GM18870 (cell line): ENCODE results near the gene PPP1R3F.
"Not testable (repeated sequence)": the region's sequence is repeated elsewhere in the genome, so short reads cannot be mapped to it uniquely, and the experiment has no call there.

Experiments
- ATAC-seq: cut with Tn5 transposase; IDR thresholded peaks from one replicate; pipeline ENCODE4 v1.9.1; 2021; ENCODE audit warnings: moderate library complexity; ENCODE audit not compliant: unreplicated experiment

Gene PPP1R3F

DNA sequence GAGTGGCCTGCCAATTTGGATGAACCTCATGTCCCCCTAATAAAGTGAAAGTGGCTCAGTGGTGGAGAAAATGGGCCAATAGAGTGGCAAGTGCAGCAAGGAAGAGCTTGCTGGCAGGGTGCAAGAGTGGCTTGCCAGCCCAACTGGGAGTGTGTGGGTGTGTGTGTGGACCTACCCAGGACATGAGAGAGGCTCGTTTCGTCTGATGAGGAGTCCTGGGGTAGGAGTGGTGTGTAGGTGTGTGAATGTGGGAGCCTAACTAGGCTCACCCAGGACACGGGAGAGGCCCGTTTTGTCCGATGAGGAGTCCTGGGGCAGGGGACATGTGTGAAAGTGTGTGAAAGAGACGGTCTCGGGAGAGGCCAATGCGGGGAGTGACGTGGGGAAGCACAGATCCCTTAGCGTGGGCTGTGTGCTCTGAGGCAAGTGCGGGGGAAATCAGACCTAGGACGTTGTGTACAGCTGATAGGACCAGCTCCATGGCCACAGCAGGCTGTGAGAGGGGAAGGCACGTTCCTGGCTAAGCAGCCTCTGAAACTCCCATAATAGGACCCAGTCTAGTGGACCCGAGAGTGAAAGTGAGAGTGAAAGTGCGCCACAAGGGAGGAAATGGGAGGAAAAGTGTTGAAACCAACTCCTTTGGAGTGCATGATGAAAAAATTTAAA is 39.1 kb downstream of the PPP1R3F start:
- ATAC-seq, result no peak

DNA sequence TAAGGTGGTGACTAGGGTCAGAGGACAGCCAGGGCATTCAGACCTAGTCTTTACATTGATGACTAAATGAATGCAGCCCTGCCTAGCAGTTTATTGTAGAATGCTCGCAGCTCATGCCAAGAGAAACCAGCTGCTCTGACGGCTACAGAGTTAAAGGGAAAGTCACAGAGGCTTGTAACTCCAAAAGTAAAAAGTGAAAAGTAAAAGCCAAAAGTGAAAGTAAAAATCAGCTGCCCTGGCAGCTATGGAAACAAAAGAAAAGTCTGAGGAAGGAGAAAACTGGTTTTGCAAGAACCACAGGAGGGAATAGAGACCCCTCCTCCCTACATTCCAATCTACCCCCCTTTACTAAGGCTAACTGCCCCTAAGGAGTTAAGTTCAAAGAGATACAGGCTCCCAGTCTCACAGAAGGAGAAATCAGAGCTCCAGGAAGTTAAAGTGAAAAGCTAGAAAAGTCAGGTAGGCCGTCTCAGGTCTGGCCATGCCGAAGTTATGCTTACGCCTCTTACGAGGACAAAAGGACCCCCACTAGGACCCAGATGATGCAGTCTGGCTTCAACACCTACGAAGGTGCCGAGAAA is 39.9 kb downstream of the PPP1R3F start:
- no peak for ATAC-seq

DNA sequence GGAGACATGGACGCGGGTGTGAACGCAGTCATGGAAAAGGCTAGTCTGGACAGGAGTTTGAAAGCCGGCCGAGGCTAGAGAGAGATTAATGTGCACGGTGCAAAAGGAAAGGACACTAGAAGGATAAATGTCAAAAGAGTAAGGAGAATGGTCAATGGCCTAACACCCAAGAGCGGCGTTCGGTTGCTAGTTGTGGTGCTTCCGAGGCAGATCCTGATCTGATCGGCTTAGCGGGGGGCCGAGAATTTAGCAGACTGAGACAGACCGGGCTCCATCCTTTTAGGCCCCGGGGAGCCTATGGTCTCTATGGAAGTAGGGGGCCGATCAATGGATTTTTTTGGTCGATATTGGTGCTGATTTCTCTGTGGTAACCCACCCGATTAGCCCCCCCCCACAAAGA is 40.8 kb downstream of the PPP1R3F start:
- ATAC-seq, result no peak

DNA sequence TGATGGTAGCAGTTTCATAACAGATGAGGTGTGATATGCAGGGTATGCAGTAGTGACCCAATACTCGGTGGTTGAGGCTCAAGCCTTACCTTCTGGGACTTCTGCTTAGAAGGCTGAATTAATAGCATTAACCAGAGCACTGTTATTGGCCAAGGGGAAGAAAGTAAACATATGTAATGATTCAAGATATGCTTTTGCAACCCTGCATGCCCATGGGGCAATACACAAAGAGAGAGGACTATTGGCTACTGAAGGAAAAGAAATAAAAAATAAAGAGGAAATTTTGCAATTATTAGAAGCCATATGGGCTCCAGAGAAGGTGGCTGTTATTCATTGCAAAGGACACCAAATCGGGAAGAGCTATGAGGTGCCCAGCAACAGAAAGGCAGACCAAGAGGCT is 42.6 kb downstream of the PPP1R3F start:
- no peak for ATAC-seq

DNA sequence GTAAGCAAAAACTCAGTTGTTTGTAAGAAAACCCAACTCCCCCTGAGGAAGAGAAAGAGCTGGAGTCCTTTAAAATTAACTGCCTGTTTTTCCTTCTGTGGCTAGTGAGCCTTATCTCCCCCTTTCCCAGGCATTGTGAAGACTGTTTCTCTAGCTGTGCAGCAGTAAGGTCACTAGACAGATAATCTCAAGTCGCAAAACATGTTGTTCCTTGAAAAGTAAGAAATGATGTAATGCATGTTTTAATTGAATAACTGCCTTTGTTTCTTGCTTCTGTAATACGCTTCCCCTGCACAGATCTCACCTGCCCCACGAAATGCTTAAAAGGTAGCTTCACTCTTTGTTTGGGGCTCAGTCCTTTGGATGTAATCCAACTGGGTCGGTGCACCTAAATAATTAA is 46.5 kb downstream of the PPP1R3F start:
- no peak for ATAC-seq

DNA sequence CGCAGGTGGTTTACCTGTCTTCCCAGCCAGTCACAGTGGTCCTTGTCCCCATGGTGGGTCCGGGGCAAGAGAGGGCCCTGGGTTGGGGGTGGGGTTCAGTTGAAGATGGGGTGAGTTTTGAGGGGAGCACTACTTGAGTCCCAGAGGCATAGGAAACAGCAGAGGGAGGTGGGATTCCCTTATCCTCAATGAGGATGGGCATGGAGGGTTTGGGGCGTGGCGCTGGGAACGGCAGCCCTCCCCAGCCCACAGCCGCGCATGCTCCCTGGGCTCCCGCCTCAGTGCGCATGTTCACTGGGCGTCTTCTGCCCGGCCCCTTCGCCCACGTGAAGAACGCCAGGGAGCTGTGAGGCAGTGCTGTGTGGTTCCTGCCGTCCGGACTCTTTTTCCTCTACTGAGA is 52.1 kb downstream of the PPP1R3F start, which contains the start of gene GAGE12J:
Gene GAGE12J, plus strand, starts transcription at position 301 of the 400 bp plus-strand sequence. CDS start 1,157 bp downstream, outside the sequence.
- not testable (repeated sequence) for ATAC-seq

DNA sequence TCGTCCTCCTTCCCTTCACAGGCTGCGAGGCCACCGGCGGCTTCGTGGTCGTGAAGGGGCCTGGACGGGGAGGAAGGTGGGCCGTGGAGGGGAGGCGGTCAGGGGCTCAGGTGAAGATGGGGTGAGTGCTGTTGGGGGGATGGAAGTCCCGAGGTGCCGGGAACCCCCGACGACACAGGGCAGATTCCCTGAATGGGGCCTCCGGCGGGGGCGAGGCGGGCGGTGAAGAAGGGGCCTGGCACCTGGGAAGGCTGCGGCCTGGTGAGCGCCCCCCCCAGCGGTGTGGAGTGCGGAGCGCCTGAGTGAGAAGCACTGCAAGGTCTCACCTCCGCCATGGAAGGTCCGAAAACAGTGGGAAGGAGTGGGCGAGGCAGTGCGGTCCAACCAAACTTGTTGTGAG is 52.7 kb downstream of the PPP1R3F start:
- ATAC-seq, result not testable (repeated sequence)

DNA sequence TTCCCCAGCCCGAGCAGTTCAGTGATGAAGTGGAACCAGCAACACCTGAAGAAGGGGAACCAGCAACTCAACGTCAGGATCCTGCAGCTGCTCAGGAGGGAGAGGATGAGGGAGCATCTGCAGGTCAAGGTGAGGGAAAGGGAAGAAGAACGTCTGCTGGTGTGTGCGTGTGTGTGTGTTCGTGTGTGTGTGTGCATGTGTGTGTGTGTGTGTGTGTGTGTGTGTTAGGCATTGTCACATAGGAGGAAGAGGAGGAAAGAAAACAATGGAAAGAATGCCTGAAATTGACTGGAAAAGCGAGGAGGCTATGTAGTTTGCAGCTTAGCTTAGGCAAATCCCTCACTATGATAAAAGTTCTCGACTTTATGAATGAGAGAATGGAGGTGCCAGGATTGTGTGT is 54.1 kb downstream of the PPP1R3F start:
- not testable (repeated sequence) for ATAC-seq

DNA sequence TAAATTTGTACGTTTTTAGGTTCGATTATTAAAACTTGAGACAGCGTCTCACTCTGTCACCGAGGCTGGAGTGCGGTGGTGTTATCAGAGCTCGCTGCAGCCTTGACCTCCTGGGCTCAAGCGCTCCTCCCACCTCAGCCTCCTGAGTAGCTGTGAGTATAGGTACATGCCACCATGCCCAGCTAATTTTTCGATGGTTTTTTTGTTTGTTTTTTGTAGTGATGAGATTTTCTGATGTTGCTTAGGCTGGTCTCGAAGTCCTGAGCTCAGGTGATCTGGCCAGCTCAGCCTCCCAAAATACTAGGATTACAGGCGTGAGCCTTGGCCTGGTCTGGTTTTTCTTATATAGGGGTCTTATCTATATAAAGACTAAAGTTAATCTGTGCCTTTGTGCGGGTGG is 60.8 kb downstream of the PPP1R3F start:
- not testable (repeated sequence) for ATAC-seq

DNA sequence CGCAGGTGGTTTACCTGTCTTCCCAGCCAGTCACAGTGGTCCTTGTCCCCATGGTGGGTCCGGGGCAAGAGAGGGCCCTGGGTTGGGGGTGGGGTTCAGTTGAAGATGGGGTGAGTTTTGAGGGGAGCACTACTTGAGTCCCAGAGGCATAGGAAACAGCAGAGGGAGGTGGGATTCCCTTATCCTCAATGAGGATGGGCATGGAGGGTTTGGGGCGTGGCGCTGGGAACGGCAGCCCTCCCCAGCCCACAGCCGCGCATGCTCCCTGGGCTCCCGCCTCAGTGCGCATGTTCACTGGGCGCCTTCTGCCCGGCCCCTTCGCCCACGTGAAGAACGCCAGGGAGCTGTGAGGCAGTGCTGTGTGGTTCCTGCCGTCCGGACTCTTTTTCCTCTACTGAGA is 61.7 kb downstream of the PPP1R3F start, which contains the start of gene GAGE13:
Gene GAGE13, plus strand, starts transcription at position 301 of the 400 bp plus-strand sequence. CDS start 1,156 bp downstream, outside the sequence.
- not testable (repeated sequence) for ATAC-seq

DNA sequence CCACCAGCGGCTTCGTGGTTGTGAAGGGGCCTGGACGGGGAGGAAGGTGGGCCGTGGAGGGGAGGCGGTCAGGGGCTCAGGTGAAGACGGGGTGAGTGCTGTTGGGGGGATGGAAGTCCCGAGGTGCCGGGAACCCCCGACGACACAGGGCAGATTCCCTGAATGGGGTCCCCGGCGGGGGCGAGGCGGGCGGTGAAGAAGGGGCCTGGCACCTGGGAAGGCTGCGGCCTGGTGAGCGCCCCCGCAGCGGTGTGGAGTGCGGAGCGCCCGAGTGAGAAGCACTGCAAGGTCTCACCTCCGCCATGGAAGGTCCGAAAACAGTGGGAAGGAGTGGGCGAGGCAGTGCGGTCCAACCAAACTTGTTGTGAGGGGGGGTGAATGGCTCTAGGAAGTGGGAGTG is 62.2 kb downstream of the PPP1R3F start:
- not testable (repeated sequence) for ATAC-seq
